ENCODE data around the gene ARMC2.
A peak's percentile ranks its signal among the peaks of the same experiment; 100 is the strongest.

ARMC2 gene

DNA sequence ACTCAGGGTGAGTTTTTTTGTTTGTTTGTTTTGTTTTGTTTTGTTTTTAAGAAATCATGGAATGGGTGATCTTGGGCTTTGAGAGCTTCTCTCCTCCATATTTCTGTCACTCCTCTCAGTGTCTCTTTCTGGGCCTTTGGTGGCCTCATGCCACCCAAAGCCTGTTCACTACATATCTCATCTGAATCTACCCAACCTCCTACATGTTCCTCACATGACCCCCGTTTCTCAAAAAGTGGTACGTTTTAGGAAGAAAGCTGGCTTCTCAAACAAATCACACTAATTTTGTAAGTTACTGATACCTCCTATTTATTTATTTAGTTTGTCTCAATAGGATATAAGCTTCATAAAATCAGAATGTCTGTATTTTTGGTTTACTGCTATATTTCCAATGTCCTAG lies 166.4 kb downstream of the ARMC2 start:
- Histone ChIP-seq H3K4me3 (no peak overlapping the region), H3K27ac (no peak overlapping the region), H3K9me3 (ENCODE audit: low read depth, low read length) (no peaks in the 10 kb centered on the region), H3K36me3 (ENCODE audit: insufficient read depth, low read length) (no peaks in the 10 kb centered on the region), H3K9ac (ENCODE audit: insufficient read length) (no peak overlapping the region)
- TF ChIP-seq POLR2AphosphoS5 (IDR thresholded peaks at IDR 0.05; ENCODE audit: borderline replicate concordance, low read depth, low read length): no peak
- TF ChIP-seq FOXP2 (optimal IDR thresholded peaks at IDR 0.05; ENCODE audit: control extremely low read depth, extremely low read length, insufficient read depth): no peak
- TF ChIP-seq EZH2 (IDR thresholded peaks at IDR 0.05): no peak
- no peak for DNase-seq (ENCODE audit: low read depth, low spot score)

DNA sequence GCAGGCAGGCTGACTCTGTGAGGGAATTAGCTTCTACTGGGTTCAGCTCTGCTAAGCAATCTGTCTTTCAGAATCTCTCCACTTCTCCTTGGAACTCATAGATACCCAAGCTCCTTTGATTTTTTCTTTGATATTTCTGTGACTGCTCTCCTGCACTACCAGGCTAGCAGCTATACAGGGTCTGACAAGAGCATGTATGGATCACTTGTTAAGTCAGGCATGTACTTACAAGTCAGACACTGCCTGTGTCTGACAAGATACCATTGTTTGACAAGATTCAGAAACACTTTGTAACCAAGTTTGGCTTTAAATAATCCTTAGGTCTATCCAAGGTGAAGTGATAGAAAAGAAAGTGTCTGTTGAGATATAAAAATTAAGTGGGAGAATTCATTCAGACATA lies 167.0 kb downstream of the ARMC2 start:
- no peak for DNase-seq (ENCODE audit: low read depth, low spot score)
- Histone ChIP-seq H3K36me3 (ENCODE audit: insufficient read depth, low read length) (no peaks in the 10 kb centered on the region), H3K9ac (ENCODE audit: insufficient read length) (no peak overlapping the region), H3K4me3 (no peak overlapping the region), H3K9me3 (ENCODE audit: low read depth, low read length) (no peaks in the 10 kb centered on the region), H3K27ac (no peak overlapping the region)
- TF ChIP-seq EZH2 (IDR thresholded peaks at IDR 0.05) (no peak), POLR2AphosphoS5 (IDR thresholded peaks at IDR 0.05; ENCODE audit: borderline replicate concordance, low read depth, low read length) (no peak), FOXP2 (optimal IDR thresholded peaks at IDR 0.05; ENCODE audit: control extremely low read depth, extremely low read length, insufficient read depth) (no peak)

DNA sequence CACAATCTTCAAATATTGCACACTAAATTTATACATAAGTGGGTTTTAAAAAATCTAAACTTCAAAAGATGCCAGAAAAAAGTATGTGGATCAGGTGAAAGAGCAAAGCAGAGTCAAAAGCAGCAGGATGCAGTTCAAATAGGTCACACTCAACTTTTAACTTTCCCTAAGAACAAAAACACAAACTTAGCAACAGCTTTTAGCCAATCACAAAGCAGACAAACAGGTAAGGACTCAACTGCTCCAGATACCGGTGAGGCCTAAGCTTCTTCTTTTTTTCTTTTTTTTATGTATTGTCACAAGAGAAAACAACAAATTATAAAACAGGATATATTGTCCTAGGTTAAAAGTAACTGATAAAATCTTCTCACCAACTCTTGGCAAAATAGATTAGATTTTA lies 171.7 kb downstream of the ARMC2 start:
- TF ChIP-seq FOXP2 (optimal IDR thresholded peaks at IDR 0.05; ENCODE audit: control extremely low read depth, extremely low read length, insufficient read depth) (no peak), EZH2 (IDR thresholded peaks at IDR 0.05) (no peak), POLR2AphosphoS5 (IDR thresholded peaks at IDR 0.05; ENCODE audit: borderline replicate concordance, low read depth, low read length) (no peak)
- Histone ChIP-seq H3K9ac (ENCODE audit: insufficient read length) (no peak overlapping the region), H3K9me3 (ENCODE audit: low read depth, low read length) (no peaks in the 10 kb centered on the region), H3K4me3 (no peak overlapping the region), H3K36me3 (ENCODE audit: insufficient read depth, low read length) (no peaks in the 10 kb centered on the region), H3K27ac (no peak overlapping the region)
- no peak for DNase-seq (ENCODE audit: low read depth, low spot score)

GRCh38 chr6:109021870-109022269 lies 173.6 kb downstream of the ARMC2 start:
- Histone ChIP-seq H3K4me3 (no peak overlapping the region), H3K9me3 (ENCODE audit: low read depth, low read length) (no peaks in the 10 kb centered on the region), H3K27ac (no peak overlapping the region), H3K9ac (ENCODE audit: insufficient read length) (no peak overlapping the region), H3K36me3 (ENCODE audit: insufficient read depth, low read length) (no peaks in the 10 kb centered on the region)
- TF ChIP-seq POLR2AphosphoS5 (IDR thresholded peaks at IDR 0.05; ENCODE audit: borderline replicate concordance, low read depth, low read length): no peak
- no peak for TF ChIP-seq EZH2 (IDR thresholded peaks at IDR 0.05)
- no peak for TF ChIP-seq FOXP2 (optimal IDR thresholded peaks at IDR 0.05; ENCODE audit: control extremely low read depth, extremely low read length, insufficient read depth)
- no peak for DNase-seq (ENCODE audit: low read depth, low spot score)

DNA sequence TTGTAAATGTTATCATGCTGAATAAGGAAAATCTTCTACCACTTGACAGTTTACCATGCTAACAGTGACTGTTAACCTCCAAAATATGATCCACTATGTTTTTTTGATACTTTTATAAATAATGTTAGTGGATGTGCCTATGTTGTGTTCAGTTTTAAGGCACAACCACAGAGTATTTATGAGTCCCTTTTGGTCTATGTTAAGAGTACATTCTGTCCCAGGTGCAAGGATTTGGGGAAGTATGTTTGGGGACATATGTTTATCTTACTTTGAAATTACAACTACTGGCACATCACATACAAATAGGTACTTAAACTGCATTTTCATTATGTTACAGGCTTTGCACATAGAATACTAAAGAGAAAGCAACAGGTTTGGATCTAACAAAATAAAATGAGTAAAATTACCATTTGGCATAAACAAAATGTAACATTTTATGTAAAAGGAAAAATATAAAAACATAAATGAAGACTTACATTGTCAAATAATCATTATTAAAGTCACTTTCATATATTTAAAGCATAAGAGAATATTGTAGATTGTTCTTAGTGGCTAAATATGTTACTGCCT lies 175.2 kb downstream of the ARMC2 start:
- Histone ChIP-seq H3K36me3 (ENCODE audit: insufficient read depth, low read length) (no peaks in the 10 kb centered on the region), H3K27ac (peak overlapping the region; percentile 7; the same call in 1 of the 2 replicates), H3K9me3 (ENCODE audit: low read depth, low read length) (no peaks in the 10 kb centered on the region), H3K4me3 (no peak overlapping the region), H3K9ac (ENCODE audit: insufficient read length) (no peak overlapping the region)
- no peak for TF ChIP-seq FOXP2 (optimal IDR thresholded peaks at IDR 0.05; ENCODE audit: control extremely low read depth, extremely low read length, insufficient read depth)
- TF ChIP-seq POLR2AphosphoS5 (IDR thresholded peaks at IDR 0.05; ENCODE audit: borderline replicate concordance, low read depth, low read length): no peak
- TF ChIP-seq EZH2 (IDR thresholded peaks at IDR 0.05): no peak
- DNase-seq (ENCODE audit: low read depth, low spot score): no peak
